Measurements from ENCODE around the gene SPP2.

The SPP2 gene

GRCh38 chr2:234050455-234051135 is at the start of gene SPP2:
SPP2 (plus strand) TSS chr2:234050702; CDS start chr2:234050787, 85 bp downstream.
- DNase-seq, result no peak

- no peak for DNase-seq
These were observed 48.9 kb upstream of the SPP2 start for GRCh38 chr2:234001380-234002160.

GRCh38 chr2:234002281-234002680 is 48.2 kb upstream of the SPP2 start:
- DNase-seq, result no peak

GRCh38 chr2:234003972-234004617 is 46.4 kb upstream of the SPP2 start:
- no peak for DNase-seq

GRCh38 chr2:234005126-234005525 is 45.4 kb upstream of the SPP2 start:
- DNase-seq, result no peak

- DNase-seq, result no peak
These were observed 44.0 kb upstream of the SPP2 start for GRCh38 chr2:234006501-234006900.

GRCh38 chr2:234014427-234014826 is 36.1 kb upstream of the SPP2 start:
- no peak for DNase-seq

GRCh38 chr2:234015861-234016260 is 34.6 kb upstream of the SPP2 start:
- no peak for DNase-seq

GRCh38 chr2:234019896-234020295 is 30.6 kb upstream of the SPP2 start:
- DNase-seq, result no peak

GRCh38 chr2:234020332-234020731 is 30.2 kb upstream of the SPP2 start:
- DNase-seq, result no peak

GRCh38 chr2:234022424-234022823 is 28.1 kb upstream of the SPP2 start:
- DNase-seq, result no peak

- no peak for DNase-seq
These were observed 26.2 kb upstream of the SPP2 start for GRCh38 chr2:234024304-234024703.

- DNase-seq, result no peak
These were observed 25.0 kb upstream of the SPP2 start for GRCh38 chr2:234025466-234025865.

- DNase-seq, result no peak
These were observed 24.6 kb upstream of the SPP2 start for GRCh38 chr2:234025891-234026401.

- no peak for DNase-seq
These were observed 23.7 kb upstream of the SPP2 start for GRCh38 chr2:234026693-234027254.

- no peak for DNase-seq
These were observed 22.9 kb upstream of the SPP2 start for GRCh38 chr2:234027641-234028040.

GRCh38 chr2:234029150-234029733 is 21.3 kb upstream of the SPP2 start:
- no peak for DNase-seq

- DNase-seq, result no peak
These were observed 19.3 kb upstream of the SPP2 start for GRCh38 chr2:234031207-234031606.

GRCh38 chr2:234032279-234032856 is 18.1 kb upstream of the SPP2 start:
- DNase-seq, result no peak

- no peak for DNase-seq
These were observed 17.3 kb upstream of the SPP2 start for GRCh38 chr2:234033174-234033573.

- DNase-seq, result no peak
These were observed 16.6 kb upstream of the SPP2 start for GRCh38 chr2:234033885-234034284.

All from amygdala (tissue), 56 donors.